Measurements from ENCODE around the gene QKI.

- TF ChIP-seq CTCF (IDR thresholded peaks at IDR 0.05; ENCODE audit: insufficient read depth, low read depth, low read length) (no peak), EZH2 (IDR thresholded peaks at IDR 0.05; ENCODE audit: insufficient read depth, low read length) (no peak)
These were observed 75.1 kb downstream of the QKI start for GRCh38 chr6:163489584-163489983.
